GM21737 (cell line): Measurements from ENCODE around the gene KLF3.

Source experiments
- ATAC-seq: cut with Tn5 transposase; IDR thresholded peaks from one replicate; pipeline ENCODE4 v1.9.1; 2021; ENCODE audit warnings: mild to moderate bottlenecking, moderate library complexity; ENCODE audit not compliant: unreplicated experiment

KLF3 gene

GRCh38 chr4:38650133-38650532 lies 13.9 kb upstream of the KLF3 start:
- no peak for ATAC-seq

DNA sequence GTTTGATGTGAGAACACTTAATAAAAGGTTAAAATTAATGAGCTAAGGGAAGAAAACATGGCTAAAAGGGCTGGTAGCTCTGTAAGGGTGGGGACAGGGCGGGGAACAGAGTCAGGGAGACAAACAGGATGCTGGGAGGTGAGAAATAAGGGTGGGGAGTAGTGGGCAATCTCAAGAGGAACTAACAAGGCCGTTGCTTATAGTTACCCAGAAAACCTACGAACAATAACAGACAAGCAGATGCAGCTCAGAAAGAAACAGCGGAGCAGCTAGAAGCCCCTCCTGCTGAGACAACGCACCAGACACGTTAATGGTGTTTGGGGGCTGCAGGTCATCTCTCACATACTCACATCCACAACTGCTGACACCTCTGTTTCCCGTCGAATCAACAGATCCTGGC lies 9.7 kb upstream of the KLF3 start:
- no peak for ATAC-seq

DNA sequence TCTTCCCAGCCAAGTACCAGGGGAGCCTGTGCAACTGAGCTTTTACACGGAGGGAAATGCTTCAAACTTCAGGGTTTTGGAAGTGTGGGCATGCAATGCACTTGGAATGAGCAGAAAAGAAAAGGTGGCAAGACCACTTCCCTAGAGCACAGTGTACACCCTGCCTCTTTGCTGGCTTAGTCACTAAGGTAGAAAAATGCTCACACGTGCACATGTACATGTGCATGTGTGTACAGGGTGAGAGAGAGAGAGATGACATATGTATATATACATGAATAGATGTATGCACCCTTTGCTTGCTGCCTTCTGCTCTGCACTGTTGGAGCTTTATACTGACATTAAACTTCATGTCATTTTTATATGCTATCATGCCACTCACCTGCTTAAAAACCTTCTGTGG lies 7.9 kb upstream of the KLF3 start:
- no peak for ATAC-seq

DNA sequence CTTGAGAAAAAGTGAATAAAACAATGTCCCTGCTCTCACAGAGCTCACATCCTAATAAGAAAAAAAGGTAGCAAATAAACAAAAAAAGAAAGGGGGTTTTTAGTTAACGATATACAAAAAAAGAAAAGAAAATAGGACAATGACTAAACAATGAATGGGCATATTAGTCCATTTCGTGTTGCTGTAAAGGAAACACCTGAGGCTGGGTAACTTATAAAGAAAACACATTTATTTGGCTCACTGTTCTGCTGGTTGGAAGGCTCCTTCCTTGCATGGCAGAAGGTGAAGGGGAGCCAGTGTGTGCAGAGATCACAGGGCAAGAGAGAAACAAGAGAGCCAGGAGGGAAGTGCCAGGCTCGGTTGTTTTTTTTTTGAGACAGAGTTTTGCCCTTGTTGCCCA lies 4.7 kb upstream of the KLF3 start:
- ATAC-seq: no peak

- no peak for ATAC-seq
These were observed 3.2 kb upstream of the KLF3 start for GRCh38 chr4:38660838-38661237.

DNA sequence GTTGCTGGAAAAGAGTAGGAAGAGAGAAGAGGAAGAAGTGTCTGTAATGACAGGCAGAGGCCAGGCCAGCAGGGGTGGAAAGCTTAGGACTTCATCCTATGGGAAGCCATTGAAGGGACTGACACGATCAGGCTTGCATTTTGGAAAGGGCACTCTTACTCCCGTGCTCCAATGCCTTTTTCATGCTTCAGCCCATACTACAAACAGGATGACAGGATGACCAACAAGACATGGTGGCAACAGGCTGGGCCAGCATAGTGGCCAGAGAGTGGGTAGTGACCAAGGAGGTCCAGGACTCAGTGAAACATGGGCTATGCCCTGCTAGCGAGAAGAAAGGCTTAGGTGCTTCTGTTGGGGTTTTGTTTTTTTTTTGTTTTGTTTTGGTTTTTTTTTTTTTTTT lies 2.6 kb upstream of the KLF3 start:
- ATAC-seq: no peak

DNA sequence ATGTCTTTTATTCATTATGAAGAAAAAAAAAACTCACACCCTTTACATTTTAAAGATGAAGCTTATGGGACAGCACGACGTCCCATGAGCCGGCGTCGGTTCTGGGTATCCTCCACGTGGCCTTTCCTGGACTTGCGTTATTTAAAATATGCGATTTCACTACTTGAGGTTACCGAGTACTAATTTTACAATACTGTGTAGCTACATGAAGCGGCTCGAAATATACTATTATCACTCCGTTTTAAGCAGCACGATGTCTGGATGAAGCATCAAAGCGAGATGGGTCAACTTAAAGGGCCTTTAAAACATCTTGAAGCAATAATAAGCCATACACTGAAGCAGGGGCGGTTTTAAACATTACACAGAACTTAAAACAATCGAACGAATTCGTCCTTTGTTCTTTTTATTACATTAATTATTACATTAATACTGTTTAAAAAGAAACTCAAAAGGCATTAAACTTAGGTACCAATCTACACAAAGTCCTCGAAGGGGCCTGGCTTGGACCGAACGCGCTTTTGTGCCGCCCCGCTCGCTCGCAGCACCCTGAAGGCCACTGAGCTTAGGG lies 1.4 kb upstream of the KLF3 start:
- ATAC-seq: no peak

GRCh38 chr4:38663090-38663800 lies 754 bp upstream of the KLF3 start:
- ATAC-seq: peak; percentile 37

- no peak for ATAC-seq
These were observed 855 bp downstream of the KLF3 start for GRCh38 chr4:38664706-38665401.

DNA sequence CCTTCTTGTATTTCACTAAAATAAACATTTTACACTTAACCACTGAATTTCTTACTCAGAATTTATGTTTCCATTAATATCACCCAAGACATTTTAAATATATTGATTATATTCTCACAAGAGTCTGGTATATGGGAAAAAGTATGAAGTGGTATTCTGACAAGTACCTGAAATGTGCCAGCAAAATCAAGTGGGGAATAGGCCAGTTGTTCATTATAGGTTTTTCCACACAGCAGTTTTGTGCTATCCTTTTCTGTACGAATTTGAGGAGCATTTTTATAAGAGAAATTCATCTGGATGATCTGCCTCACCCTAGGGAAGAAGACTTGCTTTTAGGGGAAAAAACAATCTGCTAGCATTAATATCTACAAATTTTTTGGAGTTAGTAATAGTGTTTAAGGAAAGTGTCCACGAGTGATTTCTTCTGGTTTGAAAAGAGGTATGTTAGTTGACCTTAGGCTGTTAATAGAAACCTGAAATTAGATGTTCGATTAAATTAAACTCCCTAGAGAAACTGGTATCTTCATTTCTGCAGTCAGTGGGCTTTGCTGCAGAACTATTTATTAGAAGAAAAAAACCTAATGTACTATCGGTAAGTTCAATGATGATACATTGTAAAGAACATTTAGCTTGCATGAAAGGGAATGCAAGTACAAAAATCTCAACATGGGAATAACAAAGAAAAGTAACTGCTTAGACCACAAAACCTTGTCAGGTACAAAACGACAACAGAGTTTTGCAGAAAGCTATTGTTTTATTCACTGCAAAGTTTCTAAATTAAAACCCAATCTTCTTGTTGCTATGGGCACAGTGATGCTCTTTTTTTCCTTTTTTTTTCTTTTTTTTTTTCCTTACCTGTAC lies 1.8 kb downstream of the KLF3 start:
- ATAC-seq: no peak

DNA sequence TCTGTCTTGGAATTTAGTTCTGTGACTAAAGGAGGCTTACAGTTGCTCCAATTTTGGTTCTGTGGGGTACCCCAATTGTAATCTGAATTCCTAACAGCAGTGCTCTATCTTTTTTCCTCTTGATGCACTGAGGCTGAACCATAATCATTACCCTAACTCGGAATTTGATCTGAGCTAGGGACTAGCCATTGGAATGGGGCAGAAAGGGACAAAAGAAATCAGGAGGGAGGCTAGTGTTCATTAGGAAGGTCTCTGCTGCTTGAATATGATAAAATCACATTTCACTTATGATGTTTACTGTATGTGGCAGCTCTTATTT lies 2.7 kb downstream of the KLF3 start:
- ATAC-seq: no peak

GRCh38 chr4:38667085-38667893 lies 3.3 kb downstream of the KLF3 start:
- no peak for ATAC-seq

GRCh38 chr4:38668203-38668971 lies 4.4 kb downstream of the KLF3 start:
- ATAC-seq: no peak

GRCh38 chr4:38669208-38669607 lies 5.2 kb downstream of the KLF3 start:
- ATAC-seq: no peak

GRCh38 chr4:38670109-38670901 lies 6.3 kb downstream of the KLF3 start:
- no peak for ATAC-seq

DNA sequence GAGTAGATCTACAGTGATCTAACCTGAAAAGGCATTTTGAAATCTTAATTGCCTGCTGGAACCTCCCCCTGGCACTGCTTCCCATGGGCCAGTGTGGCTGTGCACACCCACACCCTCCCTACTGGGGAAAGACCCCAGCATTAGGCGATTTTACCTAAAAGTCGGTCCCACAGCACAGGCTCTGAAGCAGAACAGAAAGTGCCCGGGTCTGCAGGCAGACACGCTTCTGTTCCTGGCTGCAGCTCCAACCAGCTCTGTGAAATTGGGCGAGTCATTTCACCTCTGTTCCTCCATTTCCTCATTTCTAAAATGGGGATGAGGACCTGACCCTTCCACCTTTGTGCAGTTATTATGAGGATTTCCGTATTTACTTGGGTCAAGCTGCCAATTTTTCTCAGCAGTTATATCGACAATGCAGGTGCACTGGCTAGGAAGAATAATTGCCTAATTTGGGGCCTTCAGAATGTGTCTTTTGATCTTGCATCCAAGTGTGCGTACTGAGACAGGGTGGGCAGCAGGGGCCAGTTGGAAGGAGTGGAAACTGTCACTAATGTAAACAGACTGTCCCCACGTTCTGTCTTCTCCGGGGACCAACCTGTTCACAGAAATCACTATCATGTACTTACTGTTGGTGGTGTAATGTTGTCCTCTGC lies 7.1 kb downstream of the KLF3 start:
- peak; percentile 32 for ATAC-seq

- no peak for ATAC-seq
These were observed 7.6 kb downstream of the KLF3 start for GRCh38 chr4:38671592-38671940.

- ATAC-seq: no peak
These were observed 8.0 kb downstream of the KLF3 start for GRCh38 chr4:38672074-38672396.
